Melanocyte of skin (primary cell): Measurements from ENCODE around the gene AGAP2. TPM values are rescaled to one million over a fixed set of nuclear protein-coding genes. Genes with fewer than 3 reads are reported as not detected.

Source experiments
- total RNA-seq, 2 donors: library from RNA; depleted of rRNA; stranded (reverse); fragments of >200 nt; gene quantifications; 2 replicates each; pipeline ENCODE4 v1.2.3, GENCODE V29; 2012

Gene AGAP2
- total RNA-seq, result under 1 TPM; under 0.01 to 0.34 TPM

DNA sequence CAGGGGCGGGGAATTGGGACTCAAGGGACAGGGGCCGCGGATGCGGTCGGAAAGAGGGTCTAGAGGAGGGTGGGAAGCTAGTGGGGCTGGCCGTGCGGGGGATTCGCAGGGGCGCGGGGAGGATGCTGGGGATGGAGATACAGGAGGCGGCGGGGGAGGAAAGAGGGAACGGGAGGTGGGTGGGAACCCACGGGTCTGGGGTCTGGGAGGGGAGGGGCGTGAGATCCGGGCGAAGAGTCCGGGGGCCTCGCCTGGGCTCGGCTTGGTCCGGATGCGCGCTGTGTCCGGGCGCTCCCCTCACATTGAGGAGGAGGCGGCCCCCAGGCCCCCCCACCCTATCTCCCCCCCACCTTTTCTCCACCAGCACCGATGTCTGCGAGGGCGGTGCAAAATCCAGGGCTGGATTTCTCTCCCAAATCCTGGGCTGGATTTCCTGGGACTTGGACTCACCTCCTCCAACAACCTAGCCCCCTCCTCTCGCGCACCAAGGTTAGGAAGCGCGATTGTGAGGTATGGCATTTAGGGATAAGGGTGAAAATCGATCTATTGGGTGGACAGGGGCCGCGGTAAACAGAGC, at the start of gene AGAP2:
AGAP2 (minus strand) TSS at position 82 of the 577 bp plus-strand sequence. CDS start 496 bp downstream, outside the sequence.

GRCh38 chr12:57782608-57783465, 44.3 kb upstream of the AGAP2 start, which contains the start of gene TSFM:
Gene TSFM (plus strand): TSS chr12:57782787. CDS start chr12:57782802, 15 bp downstream.

DNA sequence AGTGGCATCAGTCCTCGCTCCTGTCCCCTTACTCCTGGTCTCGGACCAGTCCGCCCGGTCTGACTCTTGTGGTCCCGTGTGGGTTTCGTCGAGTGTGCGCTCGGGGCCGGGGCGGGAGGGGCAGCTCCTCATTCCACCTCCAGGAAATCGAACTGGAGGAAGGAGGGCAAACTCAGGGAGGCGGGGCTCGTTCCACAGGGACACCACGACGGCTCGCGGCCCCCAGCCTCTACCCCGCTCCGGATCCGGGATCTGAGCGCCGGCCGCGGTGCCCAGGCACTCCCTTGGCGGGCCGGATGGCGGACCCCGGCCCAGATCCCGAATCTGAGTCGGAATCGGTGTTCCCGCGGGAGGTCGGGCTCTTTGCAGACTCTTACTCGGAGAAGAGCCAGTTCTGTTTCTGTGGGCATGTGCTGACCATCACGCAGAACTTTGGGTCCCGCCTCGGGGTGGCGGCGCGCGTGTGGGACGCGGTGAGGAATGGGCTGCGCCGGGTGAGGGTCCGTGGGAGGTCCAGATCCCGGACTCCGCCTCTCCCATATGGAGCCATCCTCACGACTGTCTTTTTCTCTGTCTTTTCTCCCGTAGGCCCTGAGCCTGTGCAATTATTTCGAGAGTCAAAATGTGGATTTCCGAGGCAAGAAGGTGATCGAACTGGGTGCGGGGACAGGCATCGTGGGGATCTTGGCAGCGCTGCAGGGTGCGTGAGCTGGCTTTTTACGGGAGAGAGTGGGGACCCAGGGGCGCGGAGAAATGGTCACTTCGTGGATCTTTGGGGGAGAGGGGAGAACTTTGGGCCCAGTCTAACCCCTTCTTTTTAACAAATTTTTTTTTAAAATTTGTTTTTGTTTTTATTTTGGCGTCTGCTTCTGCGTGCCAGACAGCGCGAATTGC, 34.1 kb upstream of the AGAP2 start, which contains the start of gene EEF1AKMT3:
EEF1AKMT3 (plus strand) TSS at position 186 of the 894 bp plus-strand sequence; CDS start at position 297, 111 bp downstream.

GRCh38 chr12:57771873-57772428, 33.4 kb upstream of the AGAP2 start, which contains the start of gene METTL1:
Gene METTL1 (minus strand): TSS chr12:57772105. CDS start chr12:57772083, 22 bp downstream.

GRCh38 chr12:57766464-57767304, 28.1 kb upstream of the AGAP2 start, which contains the start of gene CYP27B1:
Gene CYP27B1 (minus strand): TSS chr12:57767078. CDS start chr12:57767041, 37 bp downstream.

GRCh38 chr12:57754411-57755193, 16.1 kb upstream of the AGAP2 start, which contains the start of gene MARCHF9:
Gene MARCHF9 (plus strand): TSS chr12:57755103. CDS start chr12:57755529, 426 bp downstream.

GRCh38 chr12:57751788-57752667, 13.5 kb upstream of the AGAP2 start, which contains the start of gene CDK4:
Gene CDK4 (minus strand): TSS chr12:57752310. CDS start chr12:57751717, 593 bp downstream.

DNA sequence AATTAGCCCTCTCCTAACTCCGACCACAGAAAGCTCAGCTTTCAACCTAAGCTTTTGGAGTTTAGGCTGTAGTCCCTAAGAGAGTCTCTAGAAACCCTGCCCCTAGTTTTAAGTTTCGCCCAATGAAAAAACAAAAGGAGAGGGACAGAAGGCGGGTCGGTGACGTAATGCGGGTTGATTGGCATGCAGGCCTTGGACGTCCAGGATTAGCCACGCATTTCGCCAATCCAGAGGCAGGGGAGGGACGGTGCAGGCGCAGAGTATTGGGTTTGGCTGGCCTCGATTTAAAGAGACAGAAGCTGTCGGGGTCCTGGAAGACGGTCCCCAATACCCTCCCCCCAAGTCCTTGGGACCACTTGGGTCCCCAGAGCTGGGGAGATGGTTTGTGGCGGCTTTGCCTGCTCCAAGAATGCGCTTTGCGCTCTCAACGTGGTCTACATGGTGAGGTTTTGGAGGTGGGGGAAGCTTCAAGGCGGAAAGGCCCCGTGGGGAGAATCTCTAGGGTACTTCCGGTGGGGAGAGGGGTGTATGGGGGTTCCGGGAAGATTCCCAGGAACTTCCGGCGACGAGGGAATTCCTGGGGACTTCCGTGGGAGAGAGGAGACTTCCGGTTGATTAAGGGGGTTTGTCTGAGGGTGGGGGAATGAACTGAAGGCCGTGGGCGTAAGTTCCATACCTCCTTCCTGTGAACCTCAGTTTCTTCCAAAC, 6.4 kb upstream of the AGAP2 start, which contains the start of gene TSPAN31:
TSPAN31 (plus strand) TSS at position 263 of the 708 bp plus-strand sequence; CDS start at position 379, 116 bp downstream.

DNA sequence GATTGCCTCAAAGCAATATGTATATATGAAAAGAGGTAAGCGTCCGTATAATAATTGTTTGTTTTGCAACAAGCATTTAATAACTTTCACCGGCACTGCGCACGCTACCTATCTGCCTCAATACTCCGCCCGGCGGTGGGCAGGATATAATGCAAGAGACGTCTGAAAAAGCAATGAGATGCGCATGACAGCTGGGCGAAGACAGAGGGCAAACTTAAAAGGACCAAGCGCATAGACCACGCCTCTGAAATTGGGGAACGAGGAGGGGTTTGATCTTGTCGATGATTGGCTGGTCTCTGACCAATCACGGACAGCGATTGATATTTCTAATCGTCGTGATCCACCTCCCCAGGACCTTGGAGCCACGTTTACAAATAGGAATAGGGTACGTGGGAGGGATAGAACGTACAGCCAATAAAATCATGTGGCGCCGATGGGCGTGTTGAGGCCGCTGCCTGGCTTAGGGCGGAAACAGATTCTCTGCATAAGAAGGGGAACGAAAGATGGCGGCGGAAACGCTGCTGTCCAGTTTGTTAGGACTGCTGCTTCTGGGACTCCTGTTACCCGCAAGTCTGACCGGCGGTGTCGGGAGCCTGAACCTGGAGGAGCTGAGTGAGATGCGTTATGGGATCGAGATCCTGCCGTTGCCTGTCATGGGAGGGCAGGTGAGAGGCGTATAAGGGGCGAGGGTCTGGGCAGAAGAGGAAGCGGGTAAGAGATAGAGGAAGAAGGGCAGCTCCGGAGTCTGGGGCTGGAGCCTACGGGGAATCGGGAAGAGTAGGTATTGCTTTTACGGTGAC, 44.7 kb downstream of the AGAP2 start, which contains the start of gene OS9:
OS9 (plus strand) TSS at position 474 of the 800 bp plus-strand sequence; CDS start at position 504, 30 bp downstream.

Other genes starting within 250 kb of the AGAP2 start
- gene DDIT3, start 218.2 kb downstream of the AGAP2 start, total RNA-seq, result 10 to 100 TPM; 17.6 to 19.6 TPM
- 1 to 10 TPM; 6.5 to 8.7 TPM for gene MBD6, start 215.9 kb downstream of the AGAP2 start, total RNA-seq
- gene DCTN2, start 191.6 kb downstream of the AGAP2 start, total RNA-seq, result 100 to 1,000 TPM; 105 to 108 TPM
- gene KIF5A, start 188.7 kb downstream of the AGAP2 start, total RNA-seq, result under 1 TPM; under 0.01 to 0.34 TPM
- 10 to 100 TPM; 36.6 to 47.8 TPM for gene PIP4K2C, start 147.6 kb downstream of the AGAP2 start, total RNA-seq
- 10 to 100 TPM; 11.7 to 17.6 TPM for gene DTX3, start 133.9 kb downstream of the AGAP2 start, total RNA-seq
- gene ARHGEF25, start 127.3 kb downstream of the AGAP2 start, total RNA-seq, result 1 to 10 TPM; 5.2 to 5.3 TPM
- gene B4GALNT1, start 105.5 kb downstream of the AGAP2 start, total RNA-seq, result 10 to 100 TPM in 1 of 2 donors, 1 to 10 TPM in 1; 4.7 to 11.7 TPM
- gene OS9, start 44.6 kb downstream of the AGAP2 start, total RNA-seq, result 100 to 1,000 TPM in 1 of 2 donors, 10 to 100 TPM in 1; 82.9 to 128 TPM
- gene TSPAN31, start 6.3 kb upstream of the AGAP2 start, total RNA-seq, result 10 to 100 TPM; 33.0 to 37.2 TPM
- gene CDK4, start 13.6 kb upstream of the AGAP2 start, total RNA-seq, result 100 to 1,000 TPM; 295 to 361 TPM
- 1 to 10 TPM; 4.3 to 5.9 TPM for gene MARCHF9, start 16.4 kb upstream of the AGAP2 start, total RNA-seq
- under 1 TPM in 1 of 2 donors, not detected in 1; 1.00 TPM for gene CYP27B1, start 28.3 kb upstream of the AGAP2 start, total RNA-seq
- 10 to 100 TPM in 1 of 2 donors, 1 to 10 TPM in 1; 4.1 to 13.0 TPM for gene METTL1, start 33.4 kb upstream of the AGAP2 start, total RNA-seq
- 1 to 10 TPM; 3.4 to 5.7 TPM for gene EEF1AKMT3, start 33.9 kb upstream of the AGAP2 start, total RNA-seq
- 10 to 100 TPM; 28.9 to 40.6 TPM for gene TSFM, start 44.0 kb upstream of the AGAP2 start, total RNA-seq
- gene AVIL, start 80.0 kb upstream of the AGAP2 start, total RNA-seq, result 1 to 10 TPM in 1 of 2 donors, under 1 TPM in 1; 1.00 to 2.4 TPM
- gene CTDSP2, start 108.0 kb upstream of the AGAP2 start, total RNA-seq, result 10 to 100 TPM; 37.0 to 42.7 TPM
- 10 to 100 TPM in 1 of 2 donors, 1 to 10 TPM in 1; 5.9 to 13.7 TPM for gene ATP23, start 202.8 kb upstream of the AGAP2 start, total RNA-seq